Left forelimb (tissue), 1 donor: Measurements from ENCODE around the gene TMEM107.
A peak's percentile ranks its signal among the peaks of the same experiment; 100 is the strongest.

ENCODE experiments used
- DNase-seq: peaks from one replicate; pipeline ENCODE4 v3.0.0-alpha.2; 2018; ENCODE audit warnings: low spot score

The TMEM107 gene

GRCh38 chr17:8150194-8151119 is 25.7 kb downstream of the TMEM107 start:
- no peak for DNase-seq

GRCh38 chr17:8149419-8150193 is 26.6 kb downstream of the TMEM107 start:
- no peak for DNase-seq

GRCh38 chr17:8148560-8148959 is 27.6 kb downstream of the TMEM107 start:
- DNase-seq: no peak

- no peak for DNase-seq
Observed at GRCh38 chr17:8147805-8148404, 28.3 kb downstream of the TMEM107 start.

- DNase-seq: no peak
Observed at GRCh38 chr17:8147141-8147804, 28.9 kb downstream of the TMEM107 start.

GRCh38 chr17:8146381-8147140 is 29.6 kb downstream of the TMEM107 start:
- no peak for DNase-seq

GRCh38 chr17:8145811-8146210 is 30.4 kb downstream of the TMEM107 start:
- no peak for DNase-seq

GRCh38 chr17:8144401-8145231 is 31.6 kb downstream of the TMEM107 start:
- peak; percentile 61 for DNase-seq

- peak; percentile 64 for DNase-seq
Observed at GRCh38 chr17:8143581-8144400, 32.4 kb downstream of the TMEM107 start.

- peak; percentile 63 for DNase-seq
Observed at GRCh38 chr17:8142887-8143580, 33.1 kb downstream of the TMEM107 start.

GRCh38 chr17:8142158-8142886 is 33.9 kb downstream of the TMEM107 start:
- DNase-seq: peak; percentile 60

- DNase-seq: no peak
Observed at GRCh38 chr17:8141741-8142140, 34.4 kb downstream of the TMEM107 start.

- peak; percentile 56 for DNase-seq
Observed at GRCh38 chr17:8141045-8141444, 35.1 kb downstream of the TMEM107 start.

GRCh38 chr17:8140065-8141029 is 35.8 kb downstream of the TMEM107 start:
- peak; percentile 60 for DNase-seq

- peak; percentile 100 for DNase-seq
Observed at GRCh38 chr17:8138672-8139371, 37.4 kb downstream of the TMEM107 start.

GRCh38 chr17:8138374-8138671 is 37.9 kb downstream of the TMEM107 start:
- no peak for DNase-seq
